Measurements from ENCODE around the gene LIN37.

GRCh38 chr19:35776102-35776788 lies 27.9 kb downstream of the LIN37 start:
- TF ChIP-seq EZH2 (IDR thresholded peaks at IDR 0.05): no peak
- no peak for TF ChIP-seq POLR2AphosphoS5 (IDR thresholded peaks at IDR 0.05; ENCODE audit: borderline replicate concordance, low read depth, low read length)

Measured in SK-N-MC (cell line).